Measurements from ENCODE around the gene REXO5.

DNA sequence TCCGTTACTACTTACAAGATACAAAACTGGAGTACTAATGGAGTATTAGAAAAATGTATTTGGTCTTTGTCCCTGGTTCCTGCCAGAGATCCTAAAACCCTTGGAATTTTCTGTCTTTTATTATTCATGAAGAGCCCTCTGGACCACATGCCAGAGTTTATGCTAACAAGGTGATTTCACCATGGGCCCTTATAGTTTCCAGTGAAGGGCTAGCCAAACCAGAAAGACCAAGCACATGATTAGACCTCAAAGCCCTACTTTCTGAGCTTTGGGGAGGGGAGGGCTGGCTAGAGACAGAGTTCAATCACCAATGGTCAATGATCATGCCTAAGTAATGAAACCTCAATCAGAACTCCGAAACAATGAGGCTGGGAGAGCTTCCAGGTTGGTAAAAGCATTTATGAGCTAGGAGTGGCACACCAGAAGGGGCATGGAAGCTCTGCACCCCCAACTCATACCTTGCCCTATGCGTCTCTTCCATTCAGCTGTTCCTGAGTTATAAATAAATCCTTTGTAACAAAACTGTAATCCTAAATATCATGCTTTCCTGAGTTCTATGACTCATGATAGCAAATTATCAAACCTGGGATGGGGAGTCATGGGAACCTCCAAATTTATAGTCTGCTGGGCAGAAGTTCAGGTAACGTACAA, 83.4 kb downstream of the REXO5 start:
- TF ChIP-seq, protein P1, sequence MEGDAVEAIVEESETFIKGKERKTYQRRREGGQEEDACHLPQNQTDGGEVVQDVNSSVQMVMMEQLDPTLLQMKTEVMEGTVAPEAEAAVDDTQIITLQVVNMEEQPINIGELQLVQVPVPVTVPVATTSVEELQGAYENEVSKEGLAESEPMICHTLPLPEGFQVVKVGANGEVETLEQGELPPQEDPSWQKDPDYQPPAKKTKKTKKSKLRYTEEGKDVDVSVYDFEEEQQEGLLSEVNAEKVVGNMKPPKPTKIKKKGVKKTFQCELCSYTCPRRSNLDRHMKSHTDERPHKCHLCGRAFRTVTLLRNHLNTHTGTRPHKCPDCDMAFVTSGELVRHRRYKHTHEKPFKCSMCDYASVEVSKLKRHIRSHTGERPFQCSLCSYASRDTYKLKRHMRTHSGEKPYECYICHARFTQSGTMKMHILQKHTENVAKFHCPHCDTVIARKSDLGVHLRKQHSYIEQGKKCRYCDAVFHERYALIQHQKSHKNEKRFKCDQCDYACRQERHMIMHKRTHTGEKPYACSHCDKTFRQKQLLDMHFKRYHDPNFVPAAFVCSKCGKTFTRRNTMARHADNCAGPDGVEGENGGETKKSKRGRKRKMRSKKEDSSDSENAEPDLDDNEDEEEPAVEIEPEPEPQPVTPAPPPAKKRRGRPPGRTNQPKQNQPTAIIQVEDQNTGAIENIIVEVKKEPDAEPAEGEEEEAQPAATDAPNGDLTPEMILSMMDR (IDR thresholded peaks at IDR 0.05; ENCODE audit: insufficient read depth, low read depth, low read length), result no peak
- no peak for TF ChIP-seq EZH2 (IDR thresholded peaks at IDR 0.05; ENCODE audit: insufficient read depth, low read length)
